H4 (cell line): ENCODE data around the gene TVP23A. TPM values are rescaled to one million over a fixed set of nuclear protein-coding genes. Genes with fewer than 3 reads are reported as not detected.
"Not testable (repeated sequence)": the region's sequence is repeated elsewhere in the genome, so short reads cannot be mapped to it uniquely, and the experiment has no call there.

Experiments
- DNase-seq: peaks from one replicate; pipeline ENCODE4 v3.0.0-alpha.2; 2015; ENCODE audit warnings: low spot score
- total RNA-seq: library from RNA; depleted of rRNA; stranded (reverse); fragments of >200 nt; shearing (Covaris generic); gene quantifications from 2 replicates; pipeline ENCODE4 v1.2.3, GENCODE V29; 2014

Gene TVP23A
- total RNA-seq, 1 experiment from 2014 or later: not detected

GRCh38 chr16:10799736-10800135 lies 18.9 kb downstream of the TVP23A start:
- no peak for DNase-seq

DNA sequence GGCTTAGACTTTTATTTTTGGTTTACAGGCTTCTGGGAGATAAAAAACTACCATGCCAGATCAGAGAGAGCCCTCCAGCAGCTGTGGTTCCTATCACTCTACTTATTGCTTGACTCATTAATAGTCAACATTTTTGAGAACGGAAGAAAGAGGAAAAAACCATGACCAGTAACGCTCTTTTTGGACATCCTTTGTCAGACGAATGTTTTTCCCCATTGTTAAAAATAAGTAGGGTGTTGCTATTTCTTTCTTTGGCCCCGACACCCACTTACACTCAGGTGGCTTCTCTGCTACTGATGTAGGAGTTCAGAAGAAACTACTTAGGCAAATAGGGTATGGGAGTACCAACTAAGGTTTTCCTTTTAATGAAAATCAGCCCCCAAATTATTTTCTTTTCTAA lies 27.5 kb downstream of the TVP23A start:
- no peak for DNase-seq

DNA sequence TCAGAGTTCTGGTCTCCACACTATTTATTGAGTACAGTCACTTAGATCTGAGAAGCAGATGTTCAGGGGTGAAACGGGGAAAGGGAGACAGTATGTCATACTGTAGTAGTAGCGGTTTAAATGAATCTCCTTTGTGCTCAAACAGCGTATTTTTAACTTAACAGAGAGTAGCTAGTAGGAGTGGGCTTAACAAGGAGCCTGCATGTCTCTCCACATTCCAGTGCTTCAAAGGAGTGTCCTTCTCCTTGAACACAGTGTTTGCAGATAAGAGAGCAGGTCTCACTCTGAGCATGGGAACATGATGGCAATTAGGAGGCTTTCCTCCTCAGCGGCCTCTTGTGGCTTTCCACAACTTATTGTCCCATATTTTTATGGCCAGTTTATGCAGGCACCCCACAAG lies 30.0 kb downstream of the TVP23A start:
- DNase-seq: not testable (repeated sequence)

- DNase-seq: no peak
These were observed 31.3 kb downstream of the TVP23A start for GRCh38 chr16:10787304-10787703.

DNA sequence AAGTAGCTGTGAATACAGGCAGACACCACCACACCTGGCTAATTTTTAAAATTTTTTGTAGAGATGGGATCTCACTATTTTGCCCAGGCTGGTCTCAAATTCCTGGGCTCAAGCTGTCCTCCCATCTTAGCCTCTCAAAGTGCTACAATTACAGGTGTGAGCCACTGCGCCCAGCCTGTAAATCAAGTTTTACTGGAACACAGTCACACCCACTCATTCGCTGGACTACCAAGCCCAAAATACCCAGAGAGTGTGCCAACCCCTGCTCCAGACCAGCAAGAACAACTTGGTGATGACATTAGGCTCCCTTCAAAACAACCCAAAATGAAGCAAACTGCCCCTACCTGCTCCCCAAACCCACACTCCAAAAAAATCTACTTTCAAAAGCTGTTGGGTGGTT lies 36.0 kb downstream of the TVP23A start:
- DNase-seq: no peak

DNA sequence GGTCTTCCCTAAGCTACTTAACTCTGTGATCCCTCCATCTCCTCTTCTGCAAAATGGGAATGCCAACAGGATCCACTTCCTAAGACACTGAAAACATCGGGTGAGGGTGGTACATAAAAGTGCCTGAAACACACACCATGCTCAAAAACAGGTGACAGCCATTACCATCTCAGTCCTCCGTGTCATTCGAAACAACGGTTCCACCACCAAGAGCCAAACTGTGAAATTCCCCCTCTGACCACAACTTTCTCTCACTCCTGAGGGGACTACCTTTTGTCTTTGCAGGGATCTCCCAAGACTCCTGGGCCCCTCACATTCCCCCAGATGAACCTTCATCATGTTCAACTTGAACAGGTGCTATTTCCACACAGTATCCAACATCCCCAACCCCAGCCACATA lies 38.0 kb downstream of the TVP23A start:
- no peak for DNase-seq

DNA sequence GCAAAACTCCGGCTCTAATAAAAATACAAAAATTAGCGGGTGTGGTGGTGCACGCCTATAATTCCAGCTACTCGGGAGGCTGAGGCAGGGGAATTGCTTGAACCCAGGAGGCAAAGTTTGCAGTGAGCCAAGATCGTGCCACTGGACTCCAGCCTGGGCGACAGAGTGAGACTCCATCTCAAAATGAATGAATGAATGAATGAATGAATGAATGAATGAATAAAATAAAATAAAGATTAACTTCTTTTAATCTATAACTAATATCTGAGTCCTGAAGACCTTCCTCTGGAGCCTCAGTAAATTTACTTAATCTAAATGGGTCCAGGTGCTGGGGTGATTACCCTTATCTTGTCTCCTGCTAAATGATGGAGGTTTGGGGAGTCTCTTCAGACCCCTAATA lies 38.7 kb downstream of the TVP23A start:
- not testable (repeated sequence) for DNase-seq

- no peak for DNase-seq
These were observed 41.2 kb downstream of the TVP23A start for GRCh38 chr16:10777356-10777755.

DNA sequence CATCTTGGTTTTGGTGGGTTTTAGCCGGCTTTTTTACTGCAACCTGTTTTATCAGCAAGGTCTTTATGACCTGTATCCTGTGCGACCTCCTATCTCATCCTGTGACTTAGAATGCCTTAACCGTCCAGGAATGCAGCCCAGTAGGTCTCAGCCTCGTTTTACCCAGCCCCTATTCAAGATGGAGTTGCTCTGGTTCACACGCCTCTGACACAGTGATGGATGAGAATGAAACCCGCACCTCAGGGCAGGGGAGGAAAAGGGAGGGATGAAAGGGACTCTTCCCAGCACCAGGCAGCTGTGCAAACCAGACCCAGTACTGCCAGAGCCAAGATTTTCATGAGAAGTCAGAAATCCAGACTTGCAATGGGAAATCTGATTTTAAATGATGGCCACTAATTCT lies 41.7 kb downstream of the TVP23A start:
- DNase-seq: not testable (repeated sequence)

DNA sequence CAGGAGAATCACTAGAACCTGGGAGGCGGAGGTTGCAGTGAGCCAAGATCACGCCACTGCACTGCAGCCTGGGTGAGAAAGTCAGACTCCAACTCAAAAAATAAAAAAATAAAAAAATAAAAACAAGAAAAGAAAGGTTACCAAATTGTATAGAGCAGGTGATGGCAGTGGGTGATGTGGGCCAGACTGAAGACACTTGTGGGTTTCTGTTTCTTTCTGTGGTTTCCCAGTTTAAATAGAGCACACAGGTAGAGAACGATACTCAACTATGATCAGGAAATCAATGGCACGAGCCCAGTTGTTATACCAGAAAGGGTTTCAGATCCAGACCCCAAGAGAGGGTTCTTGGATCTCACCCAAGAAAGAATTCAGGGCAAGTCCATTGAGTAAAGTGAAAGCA lies 42.3 kb downstream of the TVP23A start:
- no peak for DNase-seq

GRCh38 chr16:10770907-10771306 lies 47.7 kb downstream of the TVP23A start:
- no peak for DNase-seq

GRCh38 chr16:10769381-10769780 lies 49.2 kb downstream of the TVP23A start:
- no peak for DNase-seq

DNA sequence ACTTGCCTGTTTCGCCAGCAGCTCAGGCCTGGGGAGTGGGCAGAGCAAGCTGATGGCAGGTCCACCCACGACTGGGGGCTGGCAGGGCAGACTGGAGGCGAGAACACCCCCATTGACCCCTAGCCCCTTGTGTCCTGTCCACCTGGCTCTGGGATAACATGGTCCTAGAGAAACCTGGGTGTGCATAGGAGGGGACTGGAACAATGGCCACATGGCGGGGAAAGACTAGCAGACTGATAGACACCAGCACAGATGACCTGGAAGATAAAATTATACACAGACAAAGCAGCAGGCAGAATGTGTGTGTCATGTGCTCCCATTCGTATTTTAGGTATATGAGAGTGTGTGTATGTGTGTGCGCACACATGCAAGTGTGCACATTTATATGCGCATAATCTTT lies 51.5 kb downstream of the TVP23A start:
- DNase-seq: no peak

GRCh38 chr16:10765772-10766171 lies 52.8 kb downstream of the TVP23A start:
- no peak for DNase-seq

DNA sequence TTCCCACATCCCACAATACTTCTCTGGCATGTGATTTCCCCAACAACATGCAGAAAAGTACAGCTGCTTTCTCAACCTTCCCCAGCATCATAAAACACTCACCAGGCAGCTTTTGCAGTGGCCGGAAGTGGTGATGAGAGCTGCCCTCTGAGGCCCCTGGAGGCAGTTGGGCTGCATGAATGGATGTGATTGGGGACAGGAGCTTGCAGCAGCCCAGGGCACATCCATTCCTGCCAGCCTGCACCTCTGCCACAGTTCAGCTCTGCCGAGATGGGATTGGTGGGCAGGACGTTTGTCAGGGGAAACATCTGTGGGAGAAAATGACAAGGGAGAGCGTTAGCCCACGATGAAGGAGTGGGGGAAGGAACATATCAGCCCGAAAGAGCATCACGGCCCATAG lies 55.1 kb downstream of the TVP23A start:
- no peak for DNase-seq

DNA sequence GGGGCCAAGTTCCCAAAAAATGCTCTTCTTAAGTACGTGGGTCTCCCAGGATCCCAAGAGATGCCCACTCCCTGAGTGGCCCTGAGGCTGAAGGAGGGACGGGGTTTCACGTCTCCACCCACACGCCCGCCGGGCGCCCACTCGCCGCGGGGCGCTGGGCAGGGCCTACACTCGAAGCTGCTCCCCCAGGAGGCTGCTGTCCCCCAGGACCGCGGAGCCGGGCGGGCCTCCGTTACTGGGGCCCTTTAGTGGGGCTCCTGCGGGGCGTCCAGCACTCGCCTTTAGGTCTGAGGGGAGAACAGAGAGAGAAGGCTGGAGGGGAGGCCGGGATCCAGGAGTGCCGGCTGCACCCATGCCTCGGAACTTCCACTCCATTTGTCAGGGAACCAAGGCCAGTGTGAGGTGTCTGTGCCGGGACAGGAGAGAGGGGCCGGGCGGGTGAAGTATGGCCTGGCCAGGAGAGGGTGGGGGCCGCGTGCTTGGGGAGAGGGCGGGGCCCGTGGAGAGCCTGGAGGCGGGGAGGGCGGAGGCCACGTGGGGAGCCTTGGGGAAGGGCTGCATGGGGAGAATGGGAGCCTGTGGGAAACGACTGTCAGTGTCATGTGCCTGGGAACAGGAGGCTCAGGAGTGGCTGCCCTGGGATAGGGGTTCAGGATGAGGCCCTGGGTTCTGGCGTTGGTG lies 56.1 kb downstream of the TVP23A start:
- DNase-seq: no peak

DNA sequence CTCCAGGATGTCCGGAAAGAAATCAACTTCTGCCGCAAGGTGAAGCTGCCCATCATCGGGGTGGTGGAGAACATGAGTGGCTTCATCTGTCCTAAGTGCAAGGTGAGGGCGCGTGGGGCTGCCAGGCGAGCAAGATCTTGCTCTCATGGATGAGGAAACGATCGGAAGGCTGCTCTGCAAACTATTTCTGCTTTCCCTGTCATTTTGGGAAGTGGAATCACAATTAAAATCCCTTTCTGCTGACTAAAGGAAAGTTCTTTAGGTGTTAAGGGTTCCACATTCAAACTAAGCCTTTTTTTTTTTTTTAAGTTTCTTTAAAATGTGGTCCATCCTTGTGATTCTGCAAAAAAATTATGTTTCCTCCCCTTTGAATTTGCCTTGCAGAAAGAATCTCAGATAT lies 57.2 kb downstream of the TVP23A start:
- DNase-seq: no peak

DNA sequence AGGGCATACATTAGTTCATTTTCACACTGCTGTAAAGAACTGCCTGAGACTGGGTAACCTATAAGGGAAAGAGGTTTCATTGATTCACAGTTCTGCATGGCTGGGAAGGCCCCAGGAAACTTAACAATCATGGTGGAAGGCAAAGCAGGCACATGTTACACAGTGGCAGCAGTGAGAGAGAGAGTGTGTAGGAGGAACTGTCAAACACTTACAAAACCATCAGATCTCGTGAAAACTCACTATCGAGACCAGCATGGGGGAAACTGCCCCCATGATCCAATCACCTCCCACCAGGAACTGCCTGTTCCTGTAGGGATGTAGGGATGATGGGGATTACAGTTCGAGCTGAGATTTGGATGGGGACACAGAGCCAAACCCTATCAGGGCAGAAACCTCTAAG lies 57.7 kb downstream of the TVP23A start:
- DNase-seq: no peak

- DNase-seq: no peak
These were observed 62.0 kb downstream of the TVP23A start for GRCh38 chr16:10756574-10756973.

DNA sequence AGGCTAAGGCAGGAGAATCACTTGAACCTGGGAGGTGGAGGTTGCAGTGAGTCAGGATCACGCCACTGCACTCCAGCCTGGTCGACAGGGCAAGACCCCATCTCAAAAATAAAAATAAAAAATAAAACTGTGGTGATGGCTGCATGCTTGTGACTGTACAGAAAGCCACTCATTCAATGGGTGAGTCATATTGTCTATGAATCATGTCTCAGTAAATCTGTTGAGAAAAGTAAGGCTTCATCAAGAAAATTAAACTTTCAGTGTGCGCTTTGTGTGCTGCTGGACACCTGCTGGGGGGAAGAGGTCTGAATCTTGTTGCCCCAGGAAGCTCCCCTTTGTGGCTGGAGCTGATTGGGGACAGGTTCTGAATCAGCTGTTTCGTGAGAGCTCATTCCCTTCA lies 63.7 kb downstream of the TVP23A start:
- DNase-seq: no peak

GRCh38 chr16:10753670-10754069 lies 64.9 kb downstream of the TVP23A start:
- DNase-seq: no peak

GRCh38 chr16:10752843-10753523 lies 65.6 kb downstream of the TVP23A start:
- DNase-seq: no peak

DNA sequence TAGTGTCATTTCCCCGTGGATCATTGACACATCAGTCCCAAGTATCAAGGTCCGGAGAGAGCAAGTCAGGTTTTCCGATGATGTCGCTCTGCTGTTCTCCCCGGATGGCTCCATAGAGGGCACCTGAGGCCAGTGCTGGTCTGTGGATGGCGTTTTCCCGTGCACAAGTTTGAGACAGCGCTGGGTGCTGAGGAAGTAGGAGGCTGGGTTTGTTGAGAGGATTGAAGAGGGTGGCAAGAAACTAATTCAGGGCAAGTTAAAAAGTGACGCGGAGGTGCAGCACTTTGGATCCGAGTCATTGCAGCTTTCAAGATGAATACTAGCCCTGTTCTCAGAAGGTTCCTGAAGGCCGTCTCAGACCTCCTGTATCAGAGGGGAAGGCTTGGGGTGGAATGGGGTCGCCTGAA lies 67.3 kb downstream of the TVP23A start:
- DNase-seq: no peak

DNA sequence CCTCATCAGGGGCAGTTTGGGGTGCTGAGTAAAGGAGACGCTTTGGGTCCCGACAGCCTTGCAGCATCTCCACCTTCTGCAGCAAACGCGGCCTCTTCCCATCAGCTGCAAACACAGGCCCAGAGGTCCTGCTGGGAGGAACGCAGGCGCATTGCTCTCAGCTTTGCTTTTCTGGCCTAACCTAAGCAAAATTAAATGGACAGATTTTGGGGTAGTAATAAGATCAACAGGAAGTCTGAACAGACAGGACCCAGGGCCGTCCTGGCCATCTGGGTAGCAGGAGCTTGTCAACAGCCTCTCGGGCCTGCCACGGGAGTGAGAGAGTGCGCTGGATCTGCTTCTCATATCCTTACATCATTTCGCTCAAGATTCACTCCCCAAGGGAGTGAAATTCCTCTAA lies 67.8 kb downstream of the TVP23A start:
- DNase-seq: no peak
